Measurements from ENCODE around the gene TEX261. TPM values are rescaled to one million over a fixed set of nuclear protein-coding genes. Genes with fewer than 3 reads are reported as not detected.

The TEX261 gene
- total and polyA plus RNA-seq, 2 donors (not counting 3 experiments of a cell fraction or from before 2014, with no cell fraction given) = 71.2 to 98.1 TPM

GRCh38 chr2:71006323-71006722 lies 11.7 kb upstream of the TEX261 start:
- H3K9me3 ChIP-seq (replicated peaks; ENCODE audit: control insufficient read depth, insufficient read depth, low read length) = no peaks in the 10 kb centered on the region
- H3K4me1 ChIP-seq (ENCODE audit: control insufficient read depth, extremely low read depth, insufficient read depth, low read length) = no peaks in the 10 kb centered on the region
- H3K4me2 ChIP-seq (ENCODE audit: insufficient read depth, low read length) = no peak overlapping the region
- H3K9ac ChIP-seq (replicated peaks; ENCODE audit: extremely low read depth, insufficient read depth, low read length) = no peak overlapping the region
- H3K36me3 ChIP-seq (ENCODE audit: control insufficient read depth in 2 of 2, extremely low read depth in 1 of 2, insufficient read depth in 2 of 2, low read length in 2 of 2) = no peaks in the 10 kb centered on the region
- BruUV-seq (replicated peaks) = no TSS peak
- ChIA-PET CTCF (interaction anchor here (0.9 kb wide), 1 partner anchor 9 kb away, joined by 3 read pairs; no protein-coding TSS in a partner anchor), POLR2A (no interaction called here)
- no peak for TF ChIP-seq CTCF (IDR thresholded peaks at IDR 0.05; ENCODE audit: extremely low read depth in 1 of 2, insufficient read depth in 1 of 2, low read depth in 1 of 2, low read length in 2 of 2)
- no peak for TF ChIP-seq EZH2 (IDR thresholded peaks at IDR 0.05; ENCODE audit: borderline replicate concordance, low read depth, low read length, severe bottlenecking)
- no peak for TF ChIP-seq FOS (IDR thresholded peaks at IDR 0.05; ENCODE audit: borderline replicate concordance, insufficient read depth, low read length)
- TF ChIP-seq GATA2 (IDR thresholded peaks at IDR 0.05; ENCODE audit: insufficient read depth, insufficient read length, low read depth, low read length) = no peak
- H3K27me3 ChIP-seq (ENCODE audit: control insufficient read depth in 2 of 2, insufficient read depth in 2 of 2, low read length in 2 of 2) = peaks cover 4 to 5% of the 10 kb centered on the region in 2 experiments
- no peak overlapping the region for H2AFZ ChIP-seq (ENCODE audit: low read depth, low read length)
- no peak overlapping the region for H3K4me3 ChIP-seq (replicated peaks in 1 of 3; ENCODE audit: insufficient read depth in 1 of 3, low read depth in 1 of 3, low read length in 3 of 3)
- intact Hi-C loops (cut with micrococcal nuclease) (no loop called here), dilution Hi-C loops (cut with MboI; ENCODE audit: extremely low pct_ligation_motif_present, low sequenced_read_pairs) (no loop called here)
- H3K79me2 ChIP-seq (ENCODE audit: control insufficient read depth, insufficient read depth, low read length) = no peaks in the 10 kb centered on the region
- FAIRE-seq = no peak
- H4K20me1 ChIP-seq (replicated peaks; ENCODE audit: control insufficient read depth, extremely low read depth, insufficient read depth, low read length) = no peaks in the 10 kb centered on the region
- DNase-seq (ENCODE audit: low read depth, low spot score) = no peak
- H3K9me1 ChIP-seq (replicated peaks; ENCODE audit: control insufficient read depth, extremely low read depth, insufficient read depth, low read length) = no peaks in the 10 kb centered on the region
- no peak overlapping the region for H3K27ac ChIP-seq (ENCODE audit: insufficient read depth, low read depth, low read length)

Data from endothelial cell of umbilical vein (primary cell).